Ectodermal cell (in vitro differentiated cells): ENCODE measurements around the gene LRRFIP1.

Experiments used
- H3K27ac ChIP-seq: 2 replicates; pipeline ENCODE4 v1.7.0; 2013; ENCODE audit warnings: mild to moderate bottlenecking, low read depth, low read length; ENCODE audit not compliant: insufficient read depth, poor library complexity, severe bottlenecking
- H3K27me3 ChIP-seq: 2 replicates; pipeline ENCODE4 v1.7.0; 2013; ENCODE audit warnings: mild to moderate bottlenecking, low read length; ENCODE audit not compliant: insufficient read depth, control insufficient read depth, poor library complexity, severe bottlenecking
- H3K36me3 ChIP-seq: one replicate; pipeline ENCODE4 v1.7.0; 2013; ENCODE audit warnings: low read length; ENCODE audit not compliant: control insufficient read depth, insufficient read depth
- H3K4me1 ChIP-seq: one replicate; pipeline ENCODE4 v1.7.0; 2013; ENCODE audit warnings: low read length; ENCODE audit not compliant: control insufficient read depth, insufficient read depth
- H3K4me3 ChIP-seq: 2 replicates; pipeline ENCODE4 v1.7.0; 2013; ENCODE audit warnings: low read depth, low read length, control low read depth; ENCODE audit not compliant: insufficient read depth
- H3K9me3 ChIP-seq: 2 replicates; pipeline ENCODE4 v1.7.0; 2013; ENCODE audit warnings: mild to moderate bottlenecking, low read length, moderate library complexity; ENCODE audit not compliant: control insufficient read depth
- WGBS, 2 experiments: methylation state at CpG; one replicate each; pipeline ENCODE4 v1.1.7; 2013; ENCODE audit warnings: missing lambda C conversion rate in 2 of 2; 5-methylcytosine and 5-hydroxymethylcytosine counted together

LRRFIP1 gene

GRCh38 chr2:237672731-237673129 lies 45.3 kb downstream of the LRRFIP1 start:
- no peak overlapping the region for H3K27ac ChIP-seq
- H3K27me3 ChIP-seq, result no peaks in the 10 kb centered on the region
- peaks cover 22% of the 10 kb centered on the region for H3K4me1 ChIP-seq
- no peaks in the 10 kb centered on the region for H3K9me3 ChIP-seq
- no peak overlapping the region for H3K4me3 ChIP-seq
- WGBS, 2 experiments, result 86% methylated on average over 8 of the region's 8 CpGs
- no peaks in the 10 kb centered on the region for H3K36me3 ChIP-seq

GRCh38 chr2:237673130-237674001 lies 46.0 kb downstream of the LRRFIP1 start:
- no peak overlapping the region for H3K4me3 ChIP-seq
- H3K36me3 ChIP-seq, result no peaks in the 10 kb centered on the region
- H3K27ac ChIP-seq, result no peak overlapping the region
- no peaks in the 10 kb centered on the region for H3K27me3 ChIP-seq
- 79 to 80% methylated on average over 39 of the region's 39 CpGs for WGBS, 2 experiments
- H3K9me3 ChIP-seq, result no peaks in the 10 kb centered on the region
- peaks cover 18% of the 10 kb centered on the region for H3K4me1 ChIP-seq

- Histone ChIP-seq H3K9me3 (no peaks in the 10 kb centered on the region), H3K4me3 (no peak overlapping the region), H3K36me3 (no peaks in the 10 kb centered on the region), H3K27ac (no peak overlapping the region), H3K27me3 (no peaks in the 10 kb centered on the region), H3K4me1 (peaks cover 13% of the 10 kb centered on the region)
- WGBS, 2 experiments, result 35 to 37% methylated on average over 17 of the region's 17 CpGs
Observed at GRCh38 chr2:237674731-237675276, 47.4 kb downstream of the LRRFIP1 start.

GRCh38 chr2:237675316-237675715 lies 47.9 kb downstream of the LRRFIP1 start:
- H3K4me3 ChIP-seq, result no peak overlapping the region
- no peak overlapping the region for H3K27ac ChIP-seq
- H3K36me3 ChIP-seq, result no peaks in the 10 kb centered on the region
- H3K27me3 ChIP-seq, result no peaks in the 10 kb centered on the region
- H3K4me1 ChIP-seq, result peaks cover 13% of the 10 kb centered on the region
- H3K9me3 ChIP-seq, result no peaks in the 10 kb centered on the region
- 93 to 94% methylated on average over 4 of the region's 5 CpGs for WGBS, 2 experiments

GRCh38 chr2:237680702-237681478 lies 53.5 kb downstream of the LRRFIP1 start:
- Histone ChIP-seq H3K9me3 (no peaks in the 10 kb centered on the region), H3K27me3 (no peaks in the 10 kb centered on the region), H3K27ac (no peak overlapping the region), H3K4me1 (no peaks in the 10 kb centered on the region), H3K36me3 (no peaks in the 10 kb centered on the region), H3K4me3 (no peak overlapping the region)
- WGBS, 2 experiments, result 92 to 94% methylated on average over 8 of the region's 8 CpGs

- WGBS, 2 experiments, result 92 to 93% methylated on average over 7 of the region's 7 CpGs
- Histone ChIP-seq H3K9me3 (no peaks in the 10 kb centered on the region), H3K36me3 (no peaks in the 10 kb centered on the region), H3K27me3 (no peaks in the 10 kb centered on the region), H3K27ac (no peak overlapping the region), H3K4me3 (no peak overlapping the region), H3K4me1 (no peaks in the 10 kb centered on the region)
Observed at GRCh38 chr2:237682151-237682550, 54.8 kb downstream of the LRRFIP1 start.

- H3K9me3 ChIP-seq, result no peaks in the 10 kb centered on the region
- WGBS, 2 experiments, result 94 to 95% methylated on average over 18 of the region's 18 CpGs
- H3K27ac ChIP-seq, result no peak overlapping the region
- H3K4me1 ChIP-seq, result no peaks in the 10 kb centered on the region
- H3K4me3 ChIP-seq, result no peak overlapping the region
- H3K36me3 ChIP-seq, result no peaks in the 10 kb centered on the region
- H3K27me3 ChIP-seq, result no peaks in the 10 kb centered on the region
Observed at GRCh38 chr2:237682856-237683670, 55.7 kb downstream of the LRRFIP1 start.

GRCh38 chr2:237685408-237685807 lies 58.0 kb downstream of the LRRFIP1 start:
- Histone ChIP-seq H3K4me3 (no peak overlapping the region), H3K27me3 (no peaks in the 10 kb centered on the region), H3K27ac (no peak overlapping the region), H3K4me1 (no peaks in the 10 kb centered on the region), H3K9me3 (no peaks in the 10 kb centered on the region), H3K36me3 (no peaks in the 10 kb centered on the region)
- 76 to 82% methylated on average over 5 of the region's 5 CpGs for WGBS, 2 experiments

GRCh38 chr2:237686659-237687136 lies 59.3 kb downstream of the LRRFIP1 start:
- Histone ChIP-seq H3K27me3 (peaks cover 8% of the 10 kb centered on the region), H3K27ac (no peak overlapping the region), H3K36me3 (no peaks in the 10 kb centered on the region), H3K4me1 (no peaks in the 10 kb centered on the region), H3K4me3 (no peak overlapping the region), H3K9me3 (no peaks in the 10 kb centered on the region)
- 94 to 95% methylated on average over 11 of the region's 11 CpGs for WGBS, 2 experiments
